NCI-H1105 (cell line): ENCODE data around the gene RBFOX1.
A peak's percentile ranks its signal among the peaks of the same experiment; 100 is the strongest.

Experiments
- DNase-seq: peaks from one replicate; lab custom pipeline; 2025; lab: John Stamatoyannopoulos, UW

Gene RBFOX1

DNA sequence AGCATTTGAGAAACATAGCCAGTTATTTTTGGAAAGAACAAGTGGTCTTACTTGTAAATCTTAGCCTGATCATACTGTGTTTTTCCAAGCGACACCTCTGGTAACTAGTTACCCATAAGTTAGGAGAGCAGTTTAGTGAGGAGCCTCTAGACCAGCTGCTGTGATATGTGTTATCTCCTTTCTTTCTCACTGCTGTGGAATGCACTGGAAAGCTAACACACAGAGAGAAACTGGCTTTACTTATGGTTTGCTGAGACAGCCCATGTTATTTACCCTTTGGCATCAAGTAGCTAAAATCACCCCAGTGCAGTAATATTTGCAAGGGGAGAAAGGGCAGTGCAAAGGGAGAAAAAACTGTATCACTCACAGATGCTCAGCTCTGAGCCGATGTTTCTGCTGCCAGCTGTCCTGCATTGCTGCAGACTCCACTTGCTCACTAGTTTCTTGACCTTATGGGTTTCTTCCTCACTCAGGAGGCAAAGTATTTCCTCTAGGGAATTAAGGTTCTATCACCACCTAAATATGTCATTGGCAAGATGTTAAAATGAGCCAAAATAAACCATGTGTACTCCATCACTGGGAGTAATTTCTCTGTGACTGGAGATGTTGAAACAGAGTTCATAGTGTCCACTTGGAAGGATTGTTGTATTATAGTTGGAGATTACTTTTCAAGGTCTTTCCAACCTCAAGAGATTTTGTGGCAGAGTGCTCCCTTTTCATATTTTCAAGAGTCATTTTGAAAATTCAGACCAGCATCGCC, 2.3 kb downstream of the RBFOX1 start:
- DNase-seq = no peak

DNA sequence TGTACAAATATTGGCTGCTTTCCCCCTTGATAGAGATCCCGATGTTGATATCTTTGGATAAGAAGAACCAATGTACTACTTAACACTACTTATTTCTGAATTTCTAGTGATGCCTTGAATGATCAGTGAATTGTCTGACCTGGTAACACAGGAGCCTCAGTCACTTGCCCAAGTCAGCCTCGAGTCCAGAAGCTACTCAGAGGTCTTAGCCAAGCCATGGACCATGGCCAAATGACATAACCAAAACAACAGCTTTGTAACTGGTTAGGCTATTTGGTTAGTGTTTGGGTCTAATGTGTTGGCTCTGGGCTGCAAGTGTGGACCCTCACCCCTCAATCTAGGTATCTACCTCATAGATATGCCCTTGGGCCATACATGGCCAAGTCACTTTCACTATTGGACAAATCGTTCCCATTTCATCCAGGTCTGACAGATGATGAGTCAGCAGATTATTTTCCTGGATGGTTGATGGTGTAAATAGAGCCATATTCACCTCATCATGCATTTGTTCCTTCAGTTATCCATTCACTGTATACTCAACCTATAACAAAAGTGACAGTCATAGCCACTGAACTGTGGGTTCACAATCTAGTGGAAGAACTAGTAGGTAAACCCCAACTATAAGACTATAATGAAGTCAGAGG, 3.5 kb downstream of the RBFOX1 start:
- DNase-seq = no peak

- no peak for DNase-seq
These were observed 4.1 kb downstream of the RBFOX1 start for GRCh38 chr16:7336742-7337141.

GRCh38 chr16:7338826-7339225, 6.2 kb downstream of the RBFOX1 start:
- DNase-seq = no peak

DNA sequence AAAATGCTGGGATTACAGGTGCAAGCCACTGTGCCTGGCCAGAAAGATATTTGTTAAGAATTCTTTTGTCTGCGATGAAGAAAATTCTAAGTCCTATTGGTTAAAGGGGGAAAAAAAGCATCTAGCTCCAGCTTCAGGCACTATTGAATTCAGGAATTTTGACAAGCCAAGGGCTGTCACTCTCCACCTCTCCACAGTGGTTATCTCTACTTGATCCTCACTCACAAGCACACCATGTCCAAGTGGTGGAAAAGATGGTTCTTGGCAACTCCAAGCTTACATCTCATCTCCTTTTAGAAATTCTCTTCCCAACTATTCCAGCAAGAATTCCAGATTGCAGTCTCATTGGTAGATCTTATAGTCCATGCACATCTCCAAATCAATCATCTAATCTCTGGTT, 7.1 kb downstream of the RBFOX1 start:
- no peak for DNase-seq

DNA sequence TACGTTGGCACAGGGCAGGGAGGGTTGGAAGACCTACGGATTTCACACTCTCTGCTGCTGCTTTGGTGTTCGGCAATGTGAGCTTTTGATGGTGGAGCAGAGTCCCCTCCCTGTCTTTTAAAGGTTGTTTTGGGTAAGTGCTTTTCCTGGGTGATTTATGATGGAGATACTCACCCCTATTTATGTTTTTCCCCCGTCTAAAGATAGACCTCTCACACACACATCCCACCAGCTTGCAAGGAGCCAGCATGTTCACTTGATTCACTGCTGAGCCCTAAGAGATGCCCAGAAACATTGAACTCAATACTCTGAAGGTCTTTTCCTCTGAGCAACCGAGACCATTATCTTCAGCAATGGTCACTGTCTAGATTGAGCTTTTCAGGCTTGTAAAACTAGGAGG, 8.3 kb downstream of the RBFOX1 start:
- DNase-seq = no peak

DNA sequence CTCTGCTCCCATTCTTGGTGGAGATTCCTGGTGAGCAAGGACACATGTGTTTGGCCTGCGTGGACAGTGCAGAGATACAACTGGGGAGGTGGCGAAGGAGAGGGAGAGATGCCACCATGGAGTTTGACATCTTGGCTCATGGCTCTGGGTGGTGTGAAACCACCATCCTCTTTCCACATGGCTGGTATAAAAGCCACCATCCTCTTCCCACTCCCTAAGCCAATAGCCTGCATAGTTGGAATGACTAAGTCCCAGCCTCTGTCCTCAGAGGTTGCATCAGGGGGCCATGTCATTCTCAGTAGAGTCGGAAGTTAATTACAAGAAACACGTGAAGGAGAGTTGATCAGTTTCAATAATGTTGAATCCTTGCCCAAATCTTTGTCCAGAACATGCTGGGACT, 10.0 kb downstream of the RBFOX1 start:
- DNase-seq = no peak

GRCh38 chr16:7343243-7343642, 10.6 kb downstream of the RBFOX1 start:
- no peak for DNase-seq

GRCh38 chr16:7344830-7345780, 12.5 kb downstream of the RBFOX1 start:
- no peak for DNase-seq

DNA sequence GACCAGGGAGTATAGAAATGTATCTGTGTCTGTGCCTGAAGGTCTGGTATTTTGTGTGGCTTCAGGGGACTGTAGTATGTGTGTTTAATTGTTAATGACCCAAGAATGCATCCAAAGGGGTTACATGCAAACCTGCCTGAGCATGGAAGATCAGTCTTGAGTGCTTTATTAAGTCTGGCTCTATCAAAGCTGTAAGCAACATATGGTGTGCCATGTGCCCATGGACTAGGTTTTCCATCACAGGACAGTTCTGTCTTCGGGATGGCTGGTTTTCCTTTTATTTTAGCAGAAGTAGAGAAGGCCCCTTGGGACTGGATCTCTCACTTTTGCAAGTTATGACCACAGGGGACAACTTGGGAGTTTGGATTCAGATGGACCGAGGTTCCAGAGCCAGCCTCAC, 18.2 kb downstream of the RBFOX1 start:
- DNase-seq = no peak

GRCh38 chr16:7351610-7352510, 19.2 kb downstream of the RBFOX1 start:
- peak; percentile 28 for DNase-seq

DNA sequence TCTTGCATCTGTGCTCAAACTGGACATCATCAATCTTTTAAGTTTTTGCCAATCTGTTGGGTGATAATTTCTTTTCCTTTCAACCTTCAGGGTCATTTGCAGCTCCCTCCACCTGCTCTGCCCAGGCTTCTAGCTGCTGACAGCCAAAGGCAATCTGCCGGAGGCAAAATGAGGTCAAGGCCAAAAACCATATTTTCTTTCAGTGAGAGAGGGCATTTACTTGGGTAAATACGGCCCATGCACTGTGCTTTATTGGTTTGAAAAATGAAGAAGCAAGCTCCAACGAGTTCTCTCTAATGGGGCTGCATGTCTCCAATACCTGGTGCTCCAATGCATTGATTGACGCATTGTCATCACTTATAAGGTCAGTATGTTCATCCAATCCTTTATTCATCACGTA, 23.1 kb downstream of the RBFOX1 start:
- no peak for DNase-seq

DNA sequence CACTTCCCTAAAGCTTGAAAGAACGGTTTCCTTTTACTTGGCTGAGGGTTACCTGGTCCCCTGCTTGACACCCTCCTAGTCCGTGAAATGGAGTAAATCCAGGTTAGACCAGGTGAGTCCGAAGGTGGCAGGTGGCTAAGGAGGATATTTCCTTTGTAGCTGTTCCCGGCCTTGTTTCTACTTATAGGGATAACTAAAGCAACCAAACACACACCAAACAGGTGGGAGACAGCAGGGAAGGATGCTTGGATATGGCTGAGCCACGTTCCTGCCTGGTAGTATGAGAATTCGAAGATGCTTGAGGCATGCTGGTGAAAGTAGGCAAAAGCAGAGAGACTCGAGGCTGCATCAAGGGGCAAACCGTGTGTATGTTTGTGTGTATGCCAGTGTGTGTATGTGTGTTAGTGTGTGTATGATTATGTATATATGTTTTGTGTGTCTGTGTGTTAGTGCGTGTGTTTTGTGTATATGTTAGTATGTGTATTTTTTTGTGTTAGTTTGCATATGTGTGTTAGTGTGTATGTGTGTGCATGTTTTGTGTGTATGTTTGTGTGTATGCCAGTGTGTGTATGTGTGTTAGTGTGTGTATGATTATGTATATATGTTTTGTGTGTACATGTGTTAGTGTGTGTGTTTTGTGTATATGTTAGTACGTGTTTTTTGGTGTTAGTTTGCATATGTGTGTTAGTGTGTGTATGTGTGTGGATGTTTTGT, 28.9 kb downstream of the RBFOX1 start:
- DNase-seq = no peak

- no peak for DNase-seq
These were observed 29.6 kb downstream of the RBFOX1 start for GRCh38 chr16:7362231-7362630.

- DNase-seq = peak; percentile 5
These were observed 31.1 kb downstream of the RBFOX1 start for GRCh38 chr16:7363422-7364417.

GRCh38 chr16:7366041-7366440, 33.4 kb downstream of the RBFOX1 start:
- no peak for DNase-seq

DNA sequence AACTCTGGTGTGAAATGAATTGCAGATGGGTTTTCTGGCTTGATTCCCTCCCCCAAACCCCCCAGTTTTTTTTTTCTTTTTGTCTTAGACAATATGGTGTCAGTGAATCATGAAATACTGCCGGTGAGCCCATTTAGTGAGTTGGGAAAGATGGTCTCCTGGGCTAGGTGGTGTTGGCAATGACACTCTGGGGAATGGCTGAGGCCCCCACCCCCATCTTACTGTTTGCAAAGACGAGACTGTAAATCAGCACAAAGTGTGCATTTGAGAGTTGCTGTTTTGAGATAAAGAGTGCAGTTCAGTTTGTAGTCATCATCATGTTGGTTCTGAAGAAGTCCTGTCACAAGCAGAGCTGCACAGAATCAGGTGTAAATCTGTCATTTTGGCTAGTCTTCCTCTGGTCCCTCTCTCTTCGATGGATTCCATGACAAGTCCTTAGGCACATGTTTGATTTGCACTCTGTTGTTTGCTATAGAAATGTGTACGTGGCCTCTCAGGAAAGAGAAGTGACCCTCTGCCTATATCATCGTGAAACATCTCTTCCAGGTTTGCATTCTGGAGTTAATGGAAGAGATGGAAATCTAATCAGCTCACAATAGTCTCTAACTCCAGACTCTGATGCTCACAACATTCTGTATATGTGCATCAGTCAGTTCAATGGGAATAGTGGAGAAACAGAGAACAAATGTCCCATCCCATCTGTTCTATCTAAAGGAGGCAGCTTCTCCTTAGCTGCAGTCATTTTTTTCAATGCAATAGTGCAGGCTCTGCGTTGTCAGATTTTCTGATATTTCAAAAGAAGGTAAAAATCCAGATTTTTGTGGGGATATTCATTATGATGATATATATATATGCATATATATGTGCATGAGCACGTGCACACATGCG, 34.6 kb downstream of the RBFOX1 start:
- no peak for DNase-seq

GRCh38 chr16:7369204-7369603, 36.6 kb downstream of the RBFOX1 start:
- DNase-seq = no peak

- no peak for DNase-seq
These were observed 39.5 kb downstream of the RBFOX1 start for GRCh38 chr16:7372095-7372494.
